ENCODE data around the gene LARP4. TPM values are rescaled to one million over a fixed set of nuclear protein-coding genes. Genes with fewer than 3 reads are reported as not detected.

Gene LARP4
- 14.2 and 17.8 TPM in 2 replicates for polyA plus RNA-seq
- 64.3 and 79.9 TPM in 2 replicates for polyA minus RNA-seq

DNA sequence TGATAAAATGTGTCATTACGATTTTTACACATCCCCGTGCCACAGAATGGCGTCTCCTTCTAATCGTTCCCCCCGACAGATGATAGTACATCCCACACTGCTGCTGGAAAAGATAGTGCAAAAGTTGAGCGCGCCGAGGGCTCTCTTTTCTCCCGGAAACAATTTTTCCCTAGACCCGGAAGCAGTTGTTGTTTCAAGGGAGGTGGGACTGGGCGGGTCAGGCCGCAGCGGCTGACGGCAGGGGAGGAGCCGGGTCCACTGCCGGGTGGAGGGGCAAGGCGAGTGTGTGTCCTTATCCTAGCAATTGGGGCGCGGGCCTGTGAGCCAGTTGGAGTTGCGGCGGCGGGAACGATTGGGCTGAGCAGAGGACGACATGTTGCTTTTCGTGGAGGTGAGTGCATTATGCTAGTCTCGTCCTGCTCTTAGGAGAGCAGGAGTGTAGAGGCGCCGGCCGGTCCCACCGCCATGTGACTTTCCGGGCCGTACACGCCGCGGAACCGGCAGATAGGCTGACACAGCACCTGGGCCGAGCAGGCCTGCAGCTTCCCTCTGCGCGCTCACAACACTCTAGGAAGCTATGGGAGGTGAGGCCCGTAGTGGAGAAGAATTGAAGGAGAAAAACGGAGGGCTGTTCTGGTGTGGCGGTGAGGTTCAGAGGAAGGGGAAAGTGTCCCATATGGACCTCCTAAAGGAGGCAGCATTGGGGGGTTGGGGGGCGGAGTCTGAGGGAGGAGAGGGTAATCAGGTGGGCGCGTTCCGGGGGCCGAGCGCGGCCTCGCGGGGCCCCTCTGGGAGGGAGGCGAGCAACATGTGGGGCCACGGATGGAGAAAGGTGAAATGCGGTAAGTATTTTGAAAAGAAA lies at the start of gene LARP4:
TSS of gene LARP4 (plus strand) at position 248 of the 862 bp plus-strand sequence. CDS start at position 374, 126 bp downstream.
- Histone ChIP-seq H3K79me2 (replicated peaks; ENCODE audit: insufficient read depth, low read length) (peaks cover 37% of the 10 kb centered on the region), H3K36me3 (ENCODE audit: insufficient read depth, low read length) (no peaks in the 10 kb centered on the region), H3K27me3 (ENCODE audit: insufficient read depth, low read depth, low read length) (no peaks in the 10 kb centered on the region), H3K9me2 (ENCODE audit: insufficient read depth, low read length) (no peaks in the 10 kb centered on the region), H3K27ac (ENCODE audit: low read length) (peak within 1 kb of the TSS; percentile 82), H3F3A (ENCODE audit: insufficient read depth, low read length, poor library complexity, severe bottlenecking) (peaks cover 2% of the 10 kb centered on the region), H4K20me1 (ENCODE audit: insufficient read depth) (no peaks in the 10 kb centered on the region), H3K9me3 (ENCODE audit: low read length) (no peaks in the 10 kb centered on the region), H2AFZ (ENCODE audit: low read depth, low read length) (peak within 1 kb of the TSS; percentile 81), H3K9ac (ENCODE audit: low read length) (peak within 1 kb of the TSS; percentile 77), H3K4me2 (ENCODE audit: low read length) (peak within 1 kb of the TSS; percentile 53), H3K4me3 (ENCODE audit: low read length) (peak within 1 kb of the TSS; percentile 96)
- TF ChIP-seq, protein P1, sequence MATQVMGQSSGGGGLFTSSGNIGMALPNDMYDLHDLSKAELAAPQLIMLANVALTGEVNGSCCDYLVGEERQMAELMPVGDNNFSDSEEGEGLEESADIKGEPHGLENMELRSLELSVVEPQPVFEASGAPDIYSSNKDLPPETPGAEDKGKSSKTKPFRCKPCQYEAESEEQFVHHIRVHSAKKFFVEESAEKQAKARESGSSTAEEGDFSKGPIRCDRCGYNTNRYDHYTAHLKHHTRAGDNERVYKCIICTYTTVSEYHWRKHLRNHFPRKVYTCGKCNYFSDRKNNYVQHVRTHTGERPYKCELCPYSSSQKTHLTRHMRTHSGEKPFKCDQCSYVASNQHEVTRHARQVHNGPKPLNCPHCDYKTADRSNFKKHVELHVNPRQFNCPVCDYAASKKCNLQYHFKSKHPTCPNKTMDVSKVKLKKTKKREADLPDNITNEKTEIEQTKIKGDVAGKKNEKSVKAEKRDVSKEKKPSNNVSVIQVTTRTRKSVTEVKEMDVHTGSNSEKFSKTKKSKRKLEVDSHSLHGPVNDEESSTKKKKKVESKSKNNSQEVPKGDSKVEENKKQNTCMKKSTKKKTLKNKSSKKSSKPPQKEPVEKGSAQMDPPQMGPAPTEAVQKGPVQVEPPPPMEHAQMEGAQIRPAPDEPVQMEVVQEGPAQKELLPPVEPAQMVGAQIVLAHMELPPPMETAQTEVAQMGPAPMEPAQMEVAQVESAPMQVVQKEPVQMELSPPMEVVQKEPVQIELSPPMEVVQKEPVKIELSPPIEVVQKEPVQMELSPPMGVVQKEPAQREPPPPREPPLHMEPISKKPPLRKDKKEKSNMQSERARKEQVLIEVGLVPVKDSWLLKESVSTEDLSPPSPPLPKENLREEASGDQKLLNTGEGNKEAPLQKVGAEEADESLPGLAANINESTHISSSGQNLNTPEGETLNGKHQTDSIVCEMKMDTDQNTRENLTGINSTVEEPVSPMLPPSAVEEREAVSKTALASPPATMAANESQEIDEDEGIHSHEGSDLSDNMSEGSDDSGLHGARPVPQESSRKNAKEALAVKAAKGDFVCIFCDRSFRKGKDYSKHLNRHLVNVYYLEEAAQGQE (IDR thresholded peaks at IDR 0.05; ENCODE audit: borderline replicate concordance) = no peak
- TF ChIP-seq, protein P2, sequence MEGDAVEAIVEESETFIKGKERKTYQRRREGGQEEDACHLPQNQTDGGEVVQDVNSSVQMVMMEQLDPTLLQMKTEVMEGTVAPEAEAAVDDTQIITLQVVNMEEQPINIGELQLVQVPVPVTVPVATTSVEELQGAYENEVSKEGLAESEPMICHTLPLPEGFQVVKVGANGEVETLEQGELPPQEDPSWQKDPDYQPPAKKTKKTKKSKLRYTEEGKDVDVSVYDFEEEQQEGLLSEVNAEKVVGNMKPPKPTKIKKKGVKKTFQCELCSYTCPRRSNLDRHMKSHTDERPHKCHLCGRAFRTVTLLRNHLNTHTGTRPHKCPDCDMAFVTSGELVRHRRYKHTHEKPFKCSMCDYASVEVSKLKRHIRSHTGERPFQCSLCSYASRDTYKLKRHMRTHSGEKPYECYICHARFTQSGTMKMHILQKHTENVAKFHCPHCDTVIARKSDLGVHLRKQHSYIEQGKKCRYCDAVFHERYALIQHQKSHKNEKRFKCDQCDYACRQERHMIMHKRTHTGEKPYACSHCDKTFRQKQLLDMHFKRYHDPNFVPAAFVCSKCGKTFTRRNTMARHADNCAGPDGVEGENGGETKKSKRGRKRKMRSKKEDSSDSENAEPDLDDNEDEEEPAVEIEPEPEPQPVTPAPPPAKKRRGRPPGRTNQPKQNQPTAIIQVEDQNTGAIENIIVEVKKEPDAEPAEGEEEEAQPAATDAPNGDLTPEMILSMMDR (IDR thresholded peaks at IDR 0.05; ENCODE audit: poor library complexity, severe bottlenecking) = no peak
- TF ChIP-seq SMC3 (conservative IDR thresholded peaks at IDR 0.05; ENCODE audit: poor library complexity) (peak; percentile 31), POLR2AphosphoS5 (IDR thresholded peaks at IDR 0.05) (peak; percentile 90), TAF1 (IDR thresholded peaks at IDR 0.05; ENCODE audit: low read depth) (peak; percentile 61), MXI1 (conservative IDR thresholded peaks at IDR 0.05; ENCODE audit: poor library complexity, severe bottlenecking) (peak; percentile 97), EP300 (conservative IDR thresholded peaks at IDR 0.05; ENCODE audit: poor library complexity, severe bottlenecking) (peak; percentile 48), EZH2 (IDR thresholded peaks at IDR 0.05; ENCODE audit: borderline replicate concordance, insufficient read depth, low read length, poor library complexity, severe bottlenecking) (no peak)

DNA sequence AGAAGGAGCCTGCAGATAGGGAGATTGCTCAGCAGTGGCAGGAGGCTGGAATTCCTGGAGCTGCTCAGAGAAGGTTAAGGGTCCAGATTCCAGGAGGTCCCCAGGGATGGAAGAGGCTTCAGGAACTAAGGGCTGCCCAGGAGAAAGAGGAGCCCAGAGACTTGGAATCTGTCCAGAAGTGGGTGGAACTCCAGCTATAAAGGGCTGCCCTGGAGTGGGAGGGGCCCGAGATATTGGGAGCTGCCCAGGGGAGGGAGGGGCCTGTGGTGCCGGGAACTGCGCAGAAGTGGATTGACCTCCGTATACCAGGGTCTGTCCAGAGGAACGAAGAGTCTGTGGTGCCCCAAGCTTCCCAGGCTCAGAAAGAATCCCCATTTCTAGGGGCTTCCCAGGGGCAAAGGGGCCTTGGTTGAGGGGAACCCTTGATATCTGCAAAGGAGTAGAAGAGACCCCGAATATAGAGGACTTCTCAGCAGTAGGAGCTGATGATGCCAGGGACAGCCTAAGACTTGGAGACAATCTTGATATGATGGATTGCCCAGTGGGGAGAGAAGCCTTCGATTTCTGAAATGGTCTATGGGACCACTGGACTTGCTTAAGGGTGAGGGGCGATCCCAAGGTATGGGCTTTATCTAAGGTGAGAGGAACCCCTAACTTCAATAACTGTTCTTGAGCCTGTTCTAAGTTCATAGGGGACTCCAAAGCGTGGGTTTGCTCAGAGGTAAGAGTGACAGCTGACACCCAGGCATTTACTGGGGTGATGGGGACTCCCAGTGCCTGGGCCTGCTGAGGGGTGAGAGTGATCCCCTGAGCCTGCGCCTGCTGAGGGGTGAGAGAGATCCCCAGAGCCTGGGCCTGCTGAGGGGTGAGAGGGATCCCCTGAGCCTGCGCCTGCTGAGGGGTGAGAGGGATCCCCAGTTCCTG lies 49.3 kb upstream of the LARP4 start:
- H2AFZ ChIP-seq (ENCODE audit: low read depth, low read length) = no peak overlapping the region
- H3K79me2 ChIP-seq (replicated peaks; ENCODE audit: insufficient read depth, low read length) = no peaks in the 10 kb centered on the region
- no peaks in the 10 kb centered on the region for H4K20me1 ChIP-seq (ENCODE audit: insufficient read depth)
- H3K9me3 ChIP-seq (ENCODE audit: low read length) = no peaks in the 10 kb centered on the region
- no peak overlapping the region for H3K4me2 ChIP-seq (ENCODE audit: low read length)
- TF ChIP-seq, protein P2 (IDR thresholded peaks at IDR 0.05; ENCODE audit: poor library complexity, severe bottlenecking) = no peak
- no peak for TF ChIP-seq EP300 (conservative IDR thresholded peaks at IDR 0.05; ENCODE audit: poor library complexity, severe bottlenecking)
- TF ChIP-seq POLR2AphosphoS5 (IDR thresholded peaks at IDR 0.05) = no peak
- TF ChIP-seq MXI1 (conservative IDR thresholded peaks at IDR 0.05; ENCODE audit: poor library complexity, severe bottlenecking) = no peak
- TF ChIP-seq EZH2 (IDR thresholded peaks at IDR 0.05; ENCODE audit: borderline replicate concordance, insufficient read depth, low read length, poor library complexity, severe bottlenecking) = no peak
- no peak for TF ChIP-seq SMC3 (conservative IDR thresholded peaks at IDR 0.05; ENCODE audit: poor library complexity)
- no peak for TF ChIP-seq TAF1 (IDR thresholded peaks at IDR 0.05; ENCODE audit: low read depth)
- TF ChIP-seq RAD21 (conservative IDR thresholded peaks at IDR 0.05) = no peak
- TF ChIP-seq, protein P1 (IDR thresholded peaks at IDR 0.05; ENCODE audit: borderline replicate concordance) = no peak
- H3K9ac ChIP-seq (ENCODE audit: low read length) = no peak overlapping the region
- no peak overlapping the region for H3K27ac ChIP-seq (ENCODE audit: low read length)
- H3K27me3 ChIP-seq (ENCODE audit: insufficient read depth, low read depth, low read length) = no peaks in the 10 kb centered on the region
- H3K4me3 ChIP-seq (ENCODE audit: low read length) = no peak overlapping the region
- no peaks in the 10 kb centered on the region for H3K36me3 ChIP-seq (ENCODE audit: insufficient read depth, low read length)
- no peaks in the 10 kb centered on the region for H3K9me2 ChIP-seq (ENCODE audit: insufficient read depth, low read length)
- H3F3A ChIP-seq (ENCODE audit: insufficient read depth, low read length, poor library complexity, severe bottlenecking) = no peaks in the 10 kb centered on the region

Data from neural cell (in vitro differentiated cells).